Neural cell (in vitro differentiated cells): Measurements from ENCODE around the gene IGF1R.

Experiments
- CTCF ChIP-seq: fragments of 450-650 bp; IDR thresholded peaks from 2 replicates; pipeline ENCODE4 v1.5.1; 2014; ENCODE audit warnings: antibody characterized with exemption, mild to moderate bottlenecking, moderate library complexity; ENCODE audit not compliant: poor library complexity, severe bottlenecking
- EZH2 ChIP-seq: fragments of 200-600, 300-800 bp; shearing (Covaris generic), sonication (generic); IDR thresholded peaks from 2 replicates; pipeline ENCODE4 v1.6.1; 2014; ENCODE audit warnings: antibody characterized with exemption, low read length, borderline replicate concordance, mild to moderate bottlenecking; ENCODE audit not compliant: insufficient read depth, poor library complexity, severe bottlenecking
- MXI1 ChIP-seq: fragments of 450-650 bp; conservative IDR thresholded peaks from 2 replicates; pipeline ENCODE4 v1.6.1; 2014; ENCODE audit warnings: antibody characterized with exemption, mild to moderate bottlenecking; ENCODE audit not compliant: poor library complexity, severe bottlenecking
- POLR2AphosphoS5 ChIP-seq: IDR thresholded peaks from 2 replicates; pipeline ENCODE4 v1.6.1; 2012
- RAD21 ChIP-seq: fragments of 450-650 bp; conservative IDR thresholded peaks from 2 replicates; pipeline ENCODE4 v1.6.1; 2014; ENCODE audit warnings: antibody characterized with exemption, mild to moderate bottlenecking, moderate library complexity
- REST ChIP-seq: IDR thresholded peaks from 2 replicates; pipeline ENCODE4 v1.6.1; 2012; ENCODE audit warnings: borderline replicate concordance
- SMC3 ChIP-seq: fragments of 450-650 bp; conservative IDR thresholded peaks from 2 replicates; pipeline ENCODE4 v1.6.1; 2014; ENCODE audit warnings: antibody characterized with exemption, mild to moderate bottlenecking, moderate library complexity; ENCODE audit not compliant: poor library complexity
- TAF1 ChIP-seq: IDR thresholded peaks from 2 replicates; pipeline ENCODE4 v1.6.1; 2012; ENCODE audit warnings: low read depth

GRCh38 chr15:98654790-98655360, 6.5 kb downstream of the IGF1R start:
- TF ChIP-seq CTCF: no peak
- TF ChIP-seq RAD21: no peak
- TF ChIP-seq MXI1: no peak
- no peak for TF ChIP-seq EZH2
- no peak for TF ChIP-seq POLR2AphosphoS5
- TF ChIP-seq REST: no peak
- no peak for TF ChIP-seq SMC3
- no peak for TF ChIP-seq TAF1
